ENCODE data around the gene ITGB3BP.

ITGB3BP gene

GRCh38 chr1:63533931-63534330 is 10.9 kb upstream of the ITGB3BP start:
- TF ChIP-seq USF1 (IDR thresholded peaks at IDR 0.05): no peak
- TF ChIP-seq CEBPB (IDR thresholded peaks at IDR 0.05): no peak

GRCh38 chr1:63532727-63533126 is 9.7 kb upstream of the ITGB3BP start:
- TF ChIP-seq TCF12 (IDR thresholded peaks at IDR 0.05; ENCODE audit: low read depth) (no peak), REST (IDR thresholded peaks at IDR 0.05; ENCODE audit: low read depth) (no peak), EP300 (IDR thresholded peaks at IDR 0.05; ENCODE audit: borderline replicate concordance) (no peak), MAX (IDR thresholded peaks at IDR 0.05) (no peak)

GRCh38 chr1:63524201-63524600 is 1.2 kb upstream of the ITGB3BP start:
- TF ChIP-seq NFIC (IDR thresholded peaks at IDR 0.05) (no peak), ZBTB7A (IDR thresholded peaks at IDR 0.05; ENCODE audit: low read depth) (no peak), TCF12 (IDR thresholded peaks at IDR 0.05; ENCODE audit: low read depth) (no peak), YY1 (IDR thresholded peaks at IDR 0.05; ENCODE audit: low read depth) (no peak), RAD21 (IDR thresholded peaks at IDR 0.05; ENCODE audit: low read depth) (no peak), FOXM1 (IDR thresholded peaks at IDR 0.05; ENCODE audit: borderline replicate concordance, low read depth) (no peak)

- TF ChIP-seq YY1 (IDR thresholded peaks at IDR 0.05; ENCODE audit: low read depth) (no peak), EP300 (IDR thresholded peaks at IDR 0.05; ENCODE audit: borderline replicate concordance) (no peak), USF1 (IDR thresholded peaks at IDR 0.05) (no peak), NFIC (IDR thresholded peaks at IDR 0.05) (no peak), TAF1 (IDR thresholded peaks at IDR 0.05; ENCODE audit: low read depth) (no peak), ZBTB7A (IDR thresholded peaks at IDR 0.05; ENCODE audit: low read depth) (no peak), EGR1 (IDR thresholded peaks at IDR 0.05) (no peak), REST (IDR thresholded peaks at IDR 0.05; ENCODE audit: low read depth) (no peak), MAX (IDR thresholded peaks at IDR 0.05) (no peak)
Observed at GRCh38 chr1:63523738-63524137, 713 bp upstream of the ITGB3BP start.

- no peak for TF ChIP-seq FOXM1 (IDR thresholded peaks at IDR 0.05; ENCODE audit: borderline replicate concordance, low read depth)
- TF ChIP-seq ZBTB7A (IDR thresholded peaks at IDR 0.05; ENCODE audit: low read depth): no peak
- no peak for TF ChIP-seq TCF12 (IDR thresholded peaks at IDR 0.05; ENCODE audit: low read depth)
- TF ChIP-seq NFIC (IDR thresholded peaks at IDR 0.05): no peak
- TF ChIP-seq EGR1 (IDR thresholded peaks at IDR 0.05): no peak
- TF ChIP-seq TEAD4 (IDR thresholded peaks at IDR 0.05): no peak
- no peak for TF ChIP-seq YY1 (IDR thresholded peaks at IDR 0.05; ENCODE audit: low read depth)
- no peak for TF ChIP-seq USF1 (IDR thresholded peaks at IDR 0.05)
- no peak for TF ChIP-seq RAD21 (IDR thresholded peaks at IDR 0.05; ENCODE audit: low read depth)
- TF ChIP-seq REST (IDR thresholded peaks at IDR 0.05; ENCODE audit: low read depth): no peak
- no peak for TF ChIP-seq CEBPB (IDR thresholded peaks at IDR 0.05)
- TF ChIP-seq TAF1 (IDR thresholded peaks at IDR 0.05; ENCODE audit: low read depth): no peak
- no peak for TF ChIP-seq CREB1 (IDR thresholded peaks at IDR 0.05; ENCODE audit: low read depth)
- no peak for TF ChIP-seq EP300 (IDR thresholded peaks at IDR 0.05; ENCODE audit: borderline replicate concordance)
- no peak for TF ChIP-seq MAX (IDR thresholded peaks at IDR 0.05)
Observed at GRCh38 chr1:63516629-63517028, 6.4 kb downstream of the ITGB3BP start.
